Astrocyte (in vitro differentiated cells and primary cell): ENCODE data around the gene ABHD17B.

Experiments
- CTCF ChIP-seq: IDR thresholded peaks from 2 replicates; pipeline ENCODE4 v1.5.1; 2011; ENCODE audit warnings: low read depth, mild to moderate bottlenecking, inconsistent platforms, low read length, moderate library complexity; ENCODE audit not compliant: insufficient read depth
- EZH2 ChIP-seq: IDR thresholded peaks from 2 replicates; pipeline ENCODE4 v1.6.1; 2012; ENCODE audit warnings: mild to moderate bottlenecking, low read length, inconsistent platforms; ENCODE audit not compliant: insufficient read depth

- TF ChIP-seq CTCF (no peak), EZH2 (no peak)
Observed at GRCh38 chr9:71875345-71875744, 35.6 kb downstream of the ABHD17B start.
